Right lobe of liver (tissue), 4 donors: Measurements from ENCODE around the gene TRPT1.

Experiments
- CTCF ChIP-seq, 4 donors: fragments of 200-600 bp in 3 of 4; fragments of 450-650 bp in 1 of 4; IDR thresholded peaks; one replicate each; pipeline versions ENCODE4 v1.5.1 to v1.8.0; 2016 to 2022; ENCODE audit warnings: antibody characterized with exemption in 4 of 4, mild to moderate bottlenecking in 2 of 4
- POLR2A ChIP-seq: fragments of 450-650 bp; IDR thresholded peaks from one replicate; pipeline ENCODE4 v1.6.1; 2017; ENCODE audit warnings: antibody characterized with exemption, mild to moderate bottlenecking
- donor health status: DM: no; HTN: no; CAD: no.
- donor health status: DM: no; HTN: no; CAD: no.
- donor health status: DM: no; HTN: yes; CAD: no.

- TF ChIP-seq POLR2A: no peak
- no peak for TF ChIP-seq CTCF (IDR thresholded peaks at IDR 0.05)
These were observed 7.2 kb downstream of the TRPT1 start for GRCh38 chr11:64218628-64219353.
